HG03378 (cell line): ENCODE measurements around the gene ERC2.

ENCODE experiments used
- ATAC-seq: cut with Tn5 transposase; IDR thresholded peaks from one replicate; pipeline ENCODE4 v1.9.1; 2021; ENCODE audit warnings: mild to moderate bottlenecking, moderate library complexity; ENCODE audit not compliant: unreplicated experiment

Gene ERC2

DNA sequence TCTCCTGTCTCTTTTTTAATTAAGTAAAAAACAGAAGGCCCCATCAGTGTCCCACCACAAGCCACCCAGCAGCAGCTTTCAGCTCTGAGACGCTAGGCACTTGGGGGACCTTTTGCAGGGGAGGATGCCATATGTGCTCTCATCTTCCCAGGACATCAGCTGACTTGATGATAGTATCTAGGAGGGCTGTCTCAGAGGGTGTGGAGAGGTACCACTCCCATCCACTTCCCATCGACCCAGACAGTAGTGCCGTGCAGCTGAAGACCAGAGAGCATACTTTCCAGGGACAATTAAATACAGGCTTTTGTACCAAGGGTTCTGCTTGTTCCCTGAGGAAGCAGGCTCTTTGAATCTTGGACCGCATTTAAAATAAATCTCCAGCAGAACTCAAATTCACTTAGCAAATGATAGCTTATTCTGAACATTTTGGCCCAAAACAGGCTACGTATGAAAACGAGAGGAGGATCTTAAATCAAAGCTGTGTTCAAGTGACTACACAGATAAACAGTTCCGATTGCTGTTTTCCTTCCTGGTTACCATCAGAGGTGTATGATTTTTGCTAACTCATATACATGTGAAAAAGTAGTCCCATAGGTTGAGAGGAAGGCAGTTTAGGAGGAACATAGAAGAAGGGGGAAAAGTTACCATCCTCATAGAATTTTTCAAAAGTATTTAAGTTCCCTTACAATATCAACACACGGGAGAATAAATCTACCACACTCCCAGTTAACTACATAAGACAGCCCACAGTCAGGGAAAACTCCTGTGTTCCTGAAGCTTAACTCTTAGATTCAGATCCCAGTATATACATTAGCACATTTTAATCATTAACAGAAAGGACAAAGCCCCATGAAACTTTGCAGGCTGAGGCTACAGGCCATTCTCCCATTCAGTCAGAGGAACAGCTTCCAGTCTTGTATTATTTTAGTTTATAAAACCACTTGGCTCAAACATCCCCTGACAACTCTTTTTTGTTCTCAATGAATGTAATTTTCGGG is 990.7 kb downstream of the ERC2 start:
- no peak for ATAC-seq

DNA sequence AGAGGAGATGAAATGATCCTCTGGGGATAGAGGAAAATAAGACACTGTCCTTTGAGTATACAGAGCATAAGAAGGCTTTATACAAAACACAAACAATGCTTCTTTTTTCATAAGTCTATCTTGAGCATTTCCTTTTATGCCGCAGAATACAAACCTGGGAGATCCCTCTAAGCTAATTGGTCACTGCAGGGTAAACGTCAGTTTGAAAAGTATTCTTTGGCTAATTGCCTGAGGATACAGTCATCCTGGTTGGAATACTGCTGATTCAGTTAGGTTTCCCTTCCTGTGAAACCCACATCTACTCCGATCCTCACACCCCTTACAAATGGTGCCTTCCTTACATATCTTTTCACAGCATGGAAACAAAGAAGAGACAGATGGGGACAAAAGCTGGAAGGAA is 991.8 kb downstream of the ERC2 start:
- no peak for ATAC-seq

DNA sequence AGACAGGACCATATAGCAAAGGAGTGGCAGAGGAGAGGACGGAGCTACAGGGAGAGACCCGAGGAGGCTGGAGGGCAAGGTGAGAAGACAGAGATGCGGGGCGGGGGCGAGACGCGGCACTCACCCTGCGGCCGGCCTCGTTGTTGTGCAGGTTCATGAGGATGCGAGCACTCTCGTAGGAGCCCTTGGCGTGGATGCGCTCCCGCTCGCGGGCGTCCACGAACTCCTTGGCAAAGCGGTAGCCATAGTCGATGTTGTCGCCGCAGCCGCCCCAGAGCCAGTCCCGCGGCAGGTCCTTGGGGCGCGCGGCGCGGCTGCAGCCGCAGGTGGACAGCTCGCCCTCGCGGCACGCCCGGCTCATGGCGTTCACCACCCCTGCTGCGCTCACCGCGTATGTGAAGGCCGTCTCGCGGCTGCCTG is 994.0 kb downstream of the ERC2 start:
- no peak for ATAC-seq

DNA sequence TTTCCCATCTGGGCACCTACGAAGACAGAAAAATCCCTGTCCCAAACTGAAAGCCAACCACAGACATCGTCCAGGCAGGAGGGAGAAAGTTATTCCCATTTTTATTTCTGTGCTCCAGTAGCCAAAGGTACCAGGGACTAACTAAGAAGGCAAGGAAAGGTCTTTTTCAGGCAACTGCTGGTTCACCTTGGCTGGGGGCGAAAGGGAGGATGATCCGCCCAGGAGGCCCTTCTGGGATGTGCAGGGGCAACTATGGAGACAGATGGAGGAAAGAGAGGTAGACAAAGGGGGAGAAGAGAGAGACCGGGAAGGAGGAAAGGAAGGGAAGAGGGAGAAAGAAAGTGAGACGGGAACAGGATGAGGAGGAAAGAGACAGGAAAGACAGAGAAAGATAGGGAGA is 994.5 kb downstream of the ERC2 start:
- no peak for ATAC-seq

DNA sequence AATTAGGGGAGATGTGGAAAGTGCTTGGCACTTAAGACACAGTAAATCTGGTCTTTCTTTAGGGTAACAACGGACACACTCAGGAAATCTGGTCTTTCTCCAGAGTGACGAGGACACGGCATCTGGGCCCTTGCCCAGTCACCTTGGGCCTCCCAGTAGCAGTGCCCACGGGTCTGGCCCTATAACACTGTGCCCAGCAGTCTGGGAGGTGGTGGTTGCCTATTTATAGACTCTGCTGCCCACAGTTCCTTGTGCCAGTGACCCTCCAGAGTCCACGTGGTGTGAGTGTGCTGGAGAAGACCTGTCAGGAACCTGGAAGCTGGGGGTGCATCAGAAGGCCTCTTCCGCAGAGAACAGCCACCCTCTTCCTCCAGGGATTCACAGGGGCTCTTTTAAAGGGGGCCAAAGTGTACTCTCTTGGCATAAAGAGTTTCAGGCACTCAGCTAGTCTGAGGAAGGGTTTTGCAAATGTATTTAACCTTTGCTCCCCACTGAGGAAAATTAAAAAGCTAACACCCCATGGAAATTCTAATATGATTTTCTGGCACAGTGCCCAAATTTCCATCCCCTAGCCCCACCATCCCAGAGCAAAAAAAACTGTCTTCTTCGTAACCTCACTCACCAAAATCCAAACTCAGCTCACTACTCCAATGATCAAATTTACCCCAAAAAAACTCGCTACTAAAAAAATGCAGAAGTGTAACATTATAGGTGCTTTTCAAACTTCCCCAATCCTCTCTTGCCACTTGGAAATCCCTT is 996.6 kb downstream of the ERC2 start:
- ATAC-seq: no peak

DNA sequence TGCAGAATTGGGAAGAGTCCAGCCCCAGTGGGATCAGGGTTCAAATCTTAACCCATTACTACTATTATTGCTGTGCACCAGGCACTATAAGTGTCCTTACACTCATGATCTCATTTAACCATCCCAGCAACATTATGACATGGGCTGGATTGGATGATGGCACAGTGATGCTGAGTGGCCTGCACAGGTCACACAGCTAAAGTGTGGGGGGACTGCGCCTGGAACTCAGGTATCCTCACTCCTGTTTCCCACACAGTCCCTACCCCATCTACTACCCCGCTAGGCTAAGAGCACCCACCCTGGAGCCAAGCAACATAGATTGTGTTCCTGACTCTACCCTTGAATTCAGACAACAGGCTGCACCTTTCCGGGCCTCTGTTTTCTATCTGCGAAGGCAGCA is 997.2 kb downstream of the ERC2 start:
- no peak for ATAC-seq

DNA sequence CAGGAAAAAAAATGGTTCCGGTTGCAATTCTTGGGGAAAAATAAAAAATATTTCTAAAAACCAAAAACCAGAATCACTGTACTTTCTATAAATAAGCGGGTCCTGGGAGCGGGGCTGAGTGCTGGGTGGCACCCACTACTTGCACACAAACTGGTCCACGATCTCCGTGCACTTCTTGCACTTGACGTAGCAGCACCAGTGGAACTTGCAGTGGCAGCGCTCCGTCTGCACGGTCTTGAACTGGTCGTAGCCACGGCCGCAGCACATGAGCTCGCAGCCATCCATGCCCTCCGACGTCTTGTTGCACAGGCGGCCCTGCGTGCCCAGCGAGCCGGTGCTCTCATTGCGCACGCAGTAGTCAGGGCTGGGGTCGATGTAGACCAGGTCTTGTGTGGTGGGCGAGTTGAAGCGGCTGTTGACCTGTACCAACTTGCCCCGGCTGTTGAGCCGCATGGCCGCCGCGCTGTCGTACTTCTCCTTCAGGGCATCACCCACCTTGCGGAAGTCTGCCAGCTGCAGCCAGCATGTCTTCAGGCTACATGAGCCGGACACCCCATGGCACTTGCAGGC is 998.2 kb downstream of the ERC2 start:
- ATAC-seq: no peak

DNA sequence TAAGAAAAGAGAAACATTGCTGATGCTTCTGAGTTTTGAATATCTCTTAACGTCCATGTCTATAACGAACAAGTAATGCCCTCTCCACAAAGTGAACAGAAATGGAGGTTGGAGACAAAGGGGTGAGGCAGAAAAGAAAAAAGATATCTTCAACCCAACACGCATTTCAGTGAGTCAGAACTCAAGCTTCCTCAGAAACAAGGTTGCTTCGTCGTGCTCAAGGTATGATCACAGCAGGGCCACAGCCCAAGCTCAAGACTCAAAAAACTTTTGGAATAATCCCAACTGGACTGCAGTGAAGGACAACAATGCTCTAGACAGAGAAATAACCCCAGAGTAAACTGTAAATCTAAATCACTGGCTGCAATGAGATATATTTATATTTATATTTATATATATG is 1000.0 kb downstream of the ERC2 start:
- ATAC-seq: no peak

DNA sequence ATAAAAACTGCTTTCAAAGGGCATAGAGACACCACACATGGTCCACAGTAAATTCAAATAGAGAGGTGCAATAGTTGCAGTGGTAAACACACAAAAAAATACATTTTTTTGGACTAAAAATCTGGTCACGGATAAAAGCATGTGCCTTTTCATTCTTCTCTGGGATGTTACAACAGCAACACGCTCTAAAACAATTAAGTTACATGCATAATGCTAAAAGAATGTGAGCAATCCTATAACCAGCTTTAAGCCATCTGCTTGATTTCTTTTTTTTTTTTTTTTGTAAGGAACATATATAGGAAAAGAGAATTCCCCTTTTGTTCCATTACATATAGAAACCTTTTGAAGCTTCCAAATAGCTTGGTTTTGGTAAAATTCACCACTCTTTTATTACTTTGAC is 1001.2 kb downstream of the ERC2 start:
- ATAC-seq: no peak

DNA sequence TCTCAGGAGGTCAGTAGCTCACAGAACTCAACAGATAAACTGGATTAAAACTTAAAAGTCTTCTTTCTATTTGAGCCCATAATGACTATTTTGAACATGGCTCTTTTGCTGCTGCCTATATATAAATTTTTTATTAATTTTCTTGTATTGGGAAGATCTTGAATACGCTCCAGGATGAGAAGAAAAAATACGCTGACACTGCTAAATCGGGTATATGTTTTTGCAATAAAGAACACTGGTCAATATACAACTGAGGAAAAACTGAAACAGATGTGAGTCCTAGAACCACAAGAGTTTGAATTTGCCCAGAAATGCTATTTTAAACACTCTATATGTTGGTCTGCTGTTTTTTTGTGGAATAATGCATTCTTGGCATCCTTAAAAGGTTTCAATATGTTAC is 1001.7 kb downstream of the ERC2 start:
- ATAC-seq: no peak

DNA sequence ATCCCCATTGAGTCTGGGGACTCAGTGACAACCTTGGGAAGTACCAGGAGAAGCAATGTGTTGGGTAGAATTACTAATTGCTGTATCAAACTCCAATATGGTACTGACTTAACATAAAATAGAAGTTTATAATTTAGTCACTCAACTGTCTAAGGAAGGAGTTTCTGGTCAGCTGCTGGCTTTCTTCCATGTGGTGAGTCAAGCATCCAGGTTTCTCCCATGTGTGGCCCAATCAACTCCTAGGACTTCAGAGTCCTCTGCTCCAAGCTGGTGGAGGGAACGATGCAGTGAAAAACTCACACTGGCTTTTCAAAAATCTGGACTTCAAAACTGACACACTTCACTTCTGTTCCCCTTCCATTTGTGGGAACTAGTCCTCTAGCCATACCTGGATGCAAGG is 1006.4 kb downstream of the ERC2 start:
- no peak for ATAC-seq

DNA sequence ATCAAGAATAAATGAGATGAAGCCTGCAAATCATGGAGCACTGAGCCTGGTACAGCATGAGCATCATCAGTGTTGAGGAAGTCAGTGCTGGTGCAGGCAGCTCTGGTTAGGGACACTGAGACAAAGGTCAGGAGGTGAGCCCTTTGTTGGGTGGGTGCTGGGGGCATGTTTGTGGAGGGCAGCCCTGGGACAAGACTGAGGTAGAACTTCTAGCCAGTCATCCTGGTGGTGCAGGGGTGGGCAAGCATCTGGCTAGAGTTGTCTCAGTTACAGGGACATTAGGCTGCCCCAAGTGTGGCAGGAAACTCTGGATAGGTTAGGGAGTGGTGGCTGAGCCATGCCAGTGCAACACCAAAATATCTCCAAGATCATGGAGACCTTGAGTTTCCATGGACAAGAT is 1008.4 kb downstream of the ERC2 start:
- no peak for ATAC-seq
